A549 treated with AZD9567 at 1 μM for 4 hours (cell line): ENCODE measurements around the gene SLC1A1. TPM values are rescaled to one million over a fixed set of nuclear protein-coding genes. Genes with fewer than 3 reads are reported as not detected.

Experiments
- total RNA-seq: library from RNA; stranded (reverse); fragments of 200-300 nt; extraction: Qiagen RNA extraction; gene quantifications from 5 replicates; pipeline ENCODE4 v1.2.3, GENCODE V29; 2022; ENCODE audit not compliant: insufficient read depth

The SLC1A1 gene
- 0.86 to 1.5 TPM (median 1.4 TPM) in 5 replicates for total RNA-seq

GRCh38 chr9:4489919-4490704, at the start of gene SLC1A1:
Gene SLC1A1 (plus strand): TSS chr9:4490468. CDS start chr9:4490680, 212 bp downstream.

Other genes starting within 250 kb of the SLC1A1 start
- gene GLIS3, start 190.4 kb upstream of the SLC1A1 start, total RNA-seq, result 18.6 to 23.9 TPM (median 19.7 TPM) in 5 replicates
- gene PLPP6, start 171.8 kb downstream of the SLC1A1 start, total RNA-seq, result 9.3 to 13.4 TPM (median 11.1 TPM) in 5 replicates
- 1.6 to 3.9 TPM (median 2.5 TPM) in 5 replicates for gene SPATA6L, start 176.0 kb downstream of the SLC1A1 start, total RNA-seq
- 9.1 to 15.4 TPM (median 13.6 TPM) in 5 replicates for gene CDC37L1, start 189.1 kb downstream of the SLC1A1 start, total RNA-seq